Left forelimb (tissue), 1 donor: ENCODE results near the gene CCL4L2.
"Not testable (repeated sequence)": the region's sequence is repeated elsewhere in the genome, so short reads cannot be mapped to it uniquely, and the experiment has no call there.

Source experiments
- DNase-seq: peaks from one replicate; pipeline ENCODE4 v3.0.0-alpha.2; 2018; ENCODE audit warnings: low spot score

CCL4L2 gene

DNA sequence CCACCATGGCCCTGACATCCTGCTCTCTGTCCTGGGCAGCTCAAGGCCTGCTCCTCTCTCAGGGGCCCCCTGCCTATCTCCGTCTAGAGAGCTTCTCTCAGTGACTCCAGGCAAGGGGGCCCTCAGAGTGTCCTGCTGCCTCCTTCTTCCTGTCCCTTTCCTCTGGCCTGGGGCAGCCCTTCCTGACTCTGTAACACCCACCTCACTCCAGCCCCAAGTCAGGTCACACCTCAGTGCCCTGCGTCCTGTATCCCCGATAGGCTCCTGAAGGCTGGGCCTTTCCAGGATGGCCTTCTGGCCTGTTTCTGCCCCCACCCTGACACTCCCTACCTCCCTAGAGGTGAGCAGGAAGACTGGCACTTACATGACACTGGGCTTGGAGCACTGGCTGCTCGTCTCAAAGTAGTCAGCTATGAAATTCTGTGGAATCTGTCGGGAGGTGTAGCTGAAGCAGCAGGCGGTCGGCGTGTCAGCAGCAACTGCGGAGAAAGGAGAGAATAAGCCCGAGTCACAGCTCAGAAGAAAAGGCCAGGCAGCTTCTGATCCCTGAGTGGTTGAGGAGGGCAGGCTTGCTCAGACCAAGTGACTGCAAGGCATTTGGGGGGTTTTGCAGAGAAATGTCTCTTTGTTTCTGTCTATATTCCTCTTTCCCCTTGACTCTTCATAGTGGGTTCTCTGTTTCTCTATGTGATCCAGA lies 15.3 kb upstream of the CCL4L2 start:
- no peak for DNase-seq

DNA sequence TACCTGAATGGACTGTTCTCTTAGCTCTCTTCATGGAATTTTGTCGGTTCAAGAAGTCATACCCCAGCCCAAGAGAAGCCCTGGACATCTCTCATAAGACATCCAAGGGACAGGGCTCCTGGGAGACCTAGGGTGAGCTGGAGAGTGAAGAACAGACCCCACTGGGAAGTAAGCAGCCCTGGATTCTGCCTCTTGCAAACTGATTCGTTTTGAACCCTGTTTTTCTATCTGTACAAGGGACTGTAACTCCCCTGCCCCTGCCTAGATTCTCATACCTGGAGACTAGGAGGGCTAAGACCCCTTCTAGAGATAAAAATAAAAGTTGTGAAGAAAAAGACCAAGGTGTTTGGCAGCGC lies 14.8 kb upstream of the CCL4L2 start:
- DNase-seq, result no peak

DNA sequence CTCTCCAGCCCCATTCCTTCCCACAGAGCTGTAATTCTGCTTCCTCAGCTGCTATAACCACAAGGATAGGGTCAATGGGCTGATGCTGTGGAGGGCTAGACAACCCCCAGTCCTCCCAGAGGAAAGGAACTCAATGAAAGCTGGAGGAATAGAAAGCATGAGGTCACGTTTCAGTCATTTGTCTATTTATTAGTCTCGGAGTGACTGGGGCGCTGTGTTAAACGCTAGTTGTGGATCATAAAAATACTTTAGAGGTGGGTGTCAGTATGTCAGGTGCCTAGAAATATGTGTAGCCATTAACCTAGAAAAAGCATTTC lies 13.5 kb upstream of the CCL4L2 start:
- no peak for DNase-seq

DNA sequence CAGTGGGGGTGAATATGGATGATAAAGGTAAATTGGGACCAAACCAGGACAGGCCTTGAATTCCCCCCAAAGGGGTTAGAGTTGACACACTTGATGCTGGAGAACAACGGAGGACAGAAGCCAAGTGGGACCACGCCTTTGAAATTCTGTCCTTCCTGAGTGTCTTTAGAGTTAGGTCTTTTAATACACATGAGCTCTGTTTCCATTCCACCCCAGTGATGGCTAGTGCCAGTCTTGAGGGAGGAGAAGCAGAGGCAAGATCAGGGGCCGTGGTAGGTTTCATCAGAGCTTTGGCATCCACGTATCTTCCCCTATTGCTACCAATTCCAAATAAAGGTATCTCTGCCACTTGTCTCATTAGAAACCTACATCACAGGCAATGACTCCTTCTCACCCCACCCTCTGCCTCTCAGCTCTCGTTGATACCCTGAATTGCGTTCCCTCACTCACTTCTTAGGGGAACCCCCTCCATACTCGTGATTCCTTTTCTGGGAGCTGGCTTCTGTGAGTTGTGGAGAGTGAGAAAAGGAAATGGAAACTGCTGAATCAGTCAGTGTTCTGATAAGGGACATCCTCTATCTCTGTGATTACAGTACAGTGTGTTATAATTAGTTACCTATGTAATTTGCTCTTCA lies 11.9 kb upstream of the CCL4L2 start:
- DNase-seq, result no peak

DNA sequence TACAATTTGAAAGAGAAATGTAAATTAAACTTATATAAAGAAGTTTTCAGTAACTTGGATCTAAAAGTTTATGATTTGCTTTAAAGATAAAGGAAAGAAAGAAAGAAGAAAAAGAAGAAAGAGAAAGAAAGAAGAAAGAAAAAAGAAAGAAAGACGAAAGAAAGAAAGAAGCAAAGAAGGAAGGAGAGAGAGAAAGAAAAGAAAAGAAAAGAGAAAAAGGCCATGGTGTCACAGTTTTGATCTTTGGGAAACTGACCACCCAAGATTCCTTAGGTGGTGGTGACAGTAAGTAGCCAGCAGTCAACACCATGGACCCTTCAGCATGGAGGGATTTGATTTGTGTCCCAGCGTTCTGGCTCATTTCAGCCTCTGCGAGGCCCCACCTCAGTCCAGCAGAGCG lies 9.8 kb upstream of the CCL4L2 start:
- not testable (repeated sequence) for DNase-seq

DNA sequence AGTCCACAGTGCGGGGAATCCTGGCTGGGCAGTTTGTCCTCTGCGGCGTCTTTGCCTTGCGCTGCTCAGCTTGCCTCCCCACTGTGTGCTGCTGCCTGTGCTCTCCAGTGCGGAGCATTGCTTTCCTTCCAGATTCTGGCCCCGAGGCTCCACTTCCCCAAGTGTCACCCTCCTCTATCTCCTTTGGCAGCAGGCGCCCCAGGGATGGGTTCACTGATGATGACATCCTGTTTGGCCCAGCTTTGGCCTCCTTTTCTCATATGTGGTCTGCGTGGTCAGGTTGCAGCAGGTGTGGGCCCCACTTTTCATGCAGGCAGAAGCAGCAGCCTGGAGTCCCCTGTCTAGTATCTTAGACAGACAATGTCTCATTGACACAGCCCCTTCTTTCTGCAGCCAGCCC lies 9.4 kb upstream of the CCL4L2 start:
- not testable (repeated sequence) for DNase-seq

DNA sequence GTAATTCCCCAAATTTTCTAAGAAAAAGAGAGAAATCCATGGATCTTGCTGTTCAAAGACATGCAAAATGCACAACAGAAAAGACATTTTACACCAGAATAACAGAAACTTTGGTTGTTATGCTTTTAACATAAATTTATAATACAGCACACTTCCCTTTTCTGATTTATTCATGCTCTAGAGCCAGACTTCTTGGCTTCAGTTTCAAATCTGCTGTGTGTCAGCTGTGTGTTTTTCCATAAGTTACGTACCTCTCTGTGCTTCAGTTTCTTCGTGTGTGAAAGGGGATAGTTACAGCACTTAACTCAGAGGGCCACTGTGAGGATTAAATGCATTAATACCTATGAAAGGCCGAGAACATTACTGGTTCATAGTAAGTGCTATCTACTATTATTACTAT lies 7.5 kb upstream of the CCL4L2 start:
- no peak for DNase-seq

DNA sequence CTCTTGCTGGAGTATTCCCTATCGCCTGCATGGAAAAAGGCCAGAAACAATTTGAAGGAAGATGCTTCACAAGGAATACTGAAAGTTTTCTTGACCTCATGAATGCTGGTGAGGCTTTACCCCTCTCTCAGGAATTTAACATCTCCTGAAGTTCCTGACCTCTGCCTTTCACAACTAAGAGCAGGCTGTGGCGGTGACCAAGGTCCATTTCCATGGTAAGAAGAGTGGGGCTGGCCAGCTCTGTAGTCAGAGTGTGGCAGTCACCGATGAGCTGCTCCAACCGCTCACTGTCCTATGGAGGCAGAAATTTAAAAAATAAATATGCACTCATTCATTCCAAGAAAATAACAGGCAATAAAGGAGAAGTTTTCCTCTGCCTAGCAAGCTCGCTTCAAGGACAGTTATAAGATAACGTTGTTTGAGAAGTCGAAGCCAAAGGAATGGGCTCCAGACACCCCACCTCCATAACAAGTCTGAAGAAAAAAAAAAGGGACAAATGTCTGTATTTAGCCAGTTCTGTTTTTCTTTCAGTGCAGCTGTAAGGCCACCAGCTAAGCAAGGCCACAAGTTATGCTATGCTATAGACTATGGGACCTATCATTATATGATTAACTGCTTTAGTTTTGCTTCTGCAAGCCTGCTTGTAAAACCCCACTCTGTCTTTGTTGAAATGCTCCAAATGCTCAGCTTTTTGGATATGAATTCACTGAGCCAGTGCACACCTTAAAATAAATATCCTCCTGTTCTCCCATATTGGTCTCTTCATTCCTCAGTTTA lies 6.0 kb upstream of the CCL4L2 start:
- no peak for DNase-seq

DNA sequence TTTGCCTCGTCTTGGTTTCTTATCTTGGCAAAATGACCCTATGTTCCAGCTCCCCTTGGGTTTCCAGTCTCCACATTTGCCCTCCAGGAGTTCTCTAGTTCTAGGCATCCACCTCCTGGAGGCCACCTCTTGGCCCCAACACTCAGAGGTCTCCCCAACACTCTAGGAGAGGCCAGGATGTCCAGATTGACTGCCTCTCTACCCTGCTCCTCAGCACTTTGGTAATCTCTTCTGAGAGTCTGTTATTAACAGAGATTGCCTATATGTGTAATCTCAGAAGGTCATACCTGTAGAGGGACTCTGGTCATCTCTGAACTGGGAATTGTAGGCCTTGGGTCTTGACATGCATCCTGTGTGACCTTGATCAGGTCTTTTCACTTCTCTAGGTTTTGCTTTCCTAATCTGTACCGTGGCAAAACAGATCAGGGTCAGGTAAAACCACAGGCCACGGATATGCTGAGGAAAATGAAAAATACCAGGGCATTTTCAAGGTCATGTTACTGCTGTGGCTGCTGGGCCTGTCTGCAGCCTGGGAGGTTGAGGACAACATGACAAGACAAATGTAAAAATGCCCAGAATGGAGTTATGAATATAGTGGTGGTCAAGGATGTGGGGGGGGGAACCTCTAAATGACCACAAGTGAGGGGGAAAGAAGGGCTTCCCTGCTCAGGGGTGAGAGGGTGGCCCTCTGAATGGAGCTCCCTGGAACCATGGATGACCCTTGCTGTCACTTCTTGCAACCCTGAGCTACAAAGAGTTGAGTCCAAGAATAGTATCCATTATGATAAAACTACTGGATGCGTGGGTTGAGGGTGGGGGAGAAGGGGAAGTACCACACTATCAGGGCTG lies 5.0 kb upstream of the CCL4L2 start:
- no peak for DNase-seq

DNA sequence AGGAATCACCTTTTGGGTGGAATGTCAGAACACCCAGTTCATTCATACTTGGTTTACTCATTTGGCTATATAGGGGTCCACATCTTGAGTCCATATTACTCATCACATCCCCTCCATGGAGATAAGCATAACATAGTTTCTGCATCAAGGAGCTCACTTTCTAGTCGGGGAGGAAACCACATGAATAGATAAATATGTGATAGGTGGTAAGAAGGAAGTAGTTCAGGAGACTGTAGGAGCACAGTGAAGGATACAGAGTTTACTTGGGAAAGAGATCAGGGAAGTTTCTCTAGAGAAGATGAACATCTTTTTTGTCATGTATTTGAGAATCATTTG lies 4.4 kb upstream of the CCL4L2 start:
- DNase-seq, result not testable (repeated sequence)

DNA sequence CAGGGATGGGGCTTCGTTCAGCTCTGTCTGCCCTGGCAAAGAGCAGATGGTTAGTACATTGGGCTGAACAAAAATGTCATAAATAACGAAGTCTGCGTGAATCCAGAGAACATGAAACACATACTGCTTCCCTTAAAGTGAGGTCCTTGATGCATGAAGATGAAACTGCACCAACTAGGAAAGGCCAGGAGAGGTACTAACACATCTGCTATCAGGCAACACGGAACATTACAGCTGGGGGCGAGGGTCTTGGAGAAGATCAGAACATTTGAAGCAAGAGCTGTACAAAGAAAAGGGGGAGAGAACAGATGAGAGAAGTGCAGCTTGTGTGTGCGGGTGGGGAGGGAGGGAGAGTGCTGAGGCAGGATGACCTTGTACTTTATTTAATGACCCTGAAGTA lies 3.5 kb upstream of the CCL4L2 start:
- DNase-seq, result not testable (repeated sequence)

DNA sequence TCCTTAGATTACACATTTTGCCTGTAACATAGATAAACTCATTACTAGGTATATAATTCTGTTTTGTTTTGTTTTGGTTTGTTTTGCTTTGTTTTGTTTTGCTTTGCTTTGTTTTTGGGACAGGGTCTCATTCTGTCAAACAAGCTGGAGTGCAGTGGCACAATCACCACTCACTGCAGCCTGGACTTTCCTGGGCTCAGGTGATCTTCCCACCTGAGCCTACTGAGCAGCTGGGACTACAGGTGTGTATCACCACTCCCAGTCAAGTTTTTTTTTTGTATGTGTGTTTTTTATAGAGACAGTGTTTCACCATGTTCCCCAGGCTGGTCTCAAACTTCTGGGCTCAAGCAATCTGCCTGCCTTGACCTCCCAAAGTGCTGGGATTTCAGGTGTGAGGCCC lies 1.3 kb upstream of the CCL4L2 start:
- no peak for DNase-seq

DNA sequence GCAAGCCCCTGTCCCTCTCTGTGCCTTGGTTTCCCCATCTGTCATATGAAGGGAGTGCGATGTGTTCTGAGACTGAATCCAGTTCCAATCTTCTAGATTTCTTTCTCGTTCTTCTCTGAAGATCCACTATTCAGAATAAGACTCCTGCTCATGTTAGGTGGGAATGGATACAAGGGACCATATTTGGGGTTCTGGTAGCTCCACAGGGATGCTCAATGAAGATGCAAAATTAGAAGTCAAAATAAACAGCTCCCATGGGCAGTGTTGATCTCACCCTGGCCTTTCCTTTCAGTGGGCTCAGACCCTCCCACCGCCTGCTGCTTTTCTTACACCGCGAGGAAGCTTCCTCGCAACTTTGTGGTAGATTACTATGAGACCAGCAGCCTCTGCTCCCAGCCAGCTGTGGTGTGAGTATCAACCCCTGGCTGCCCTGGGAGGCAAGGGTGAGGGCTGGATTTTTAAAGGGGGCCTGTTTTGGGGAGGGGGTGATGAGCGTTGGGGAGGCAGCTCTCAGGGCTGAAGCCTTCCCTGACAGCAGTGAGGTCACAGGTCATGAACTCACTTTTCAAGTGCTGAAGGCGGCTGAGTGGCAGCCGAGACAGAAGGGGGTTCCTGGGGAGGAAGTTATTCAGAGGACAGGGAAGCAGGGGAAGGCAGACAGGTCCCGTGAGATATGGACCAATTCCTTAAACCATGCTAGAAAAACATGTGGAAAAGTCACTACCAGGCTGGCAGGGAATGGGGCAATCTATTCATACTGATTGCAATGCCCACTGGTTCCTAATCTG lies 815 bp downstream of the CCL4L2 start:
- DNase-seq, result not testable (repeated sequence)

DNA sequence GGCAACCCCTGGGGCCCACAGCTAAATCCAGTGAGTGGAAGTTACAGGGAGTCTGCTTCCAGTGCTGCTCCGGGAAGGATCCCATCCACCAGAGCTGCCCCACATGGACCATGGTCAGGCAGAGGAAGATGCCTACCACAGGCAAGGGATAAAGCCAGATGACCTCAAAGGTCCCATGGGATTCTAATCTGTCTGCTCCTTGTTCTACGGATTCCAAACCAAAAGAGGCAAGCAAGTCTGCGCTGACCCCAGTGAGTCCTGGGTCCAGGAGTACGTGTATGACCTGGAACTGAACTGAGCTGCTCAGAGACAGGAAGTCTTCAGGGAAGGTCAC lies 1.4 kb downstream of the CCL4L2 start:
- no peak for DNase-seq

DNA sequence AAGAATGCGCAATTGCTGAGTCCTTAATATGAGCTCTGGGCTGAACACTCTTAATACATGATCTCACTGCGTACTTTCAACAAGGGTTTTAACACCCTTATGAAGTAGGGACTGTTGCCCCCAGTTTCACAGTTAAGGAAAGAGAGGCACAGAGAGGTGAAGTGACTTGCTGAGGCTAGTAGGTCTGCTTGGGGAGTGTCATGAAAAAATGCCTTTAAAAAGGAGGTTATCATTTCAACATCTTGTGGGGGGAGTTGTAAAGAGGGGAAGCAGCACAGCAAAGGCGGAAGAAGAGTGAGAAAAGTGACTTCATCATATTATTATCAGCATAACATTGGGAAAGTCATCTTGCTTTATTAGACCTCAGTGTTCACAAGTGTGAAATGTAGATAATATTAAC lies 2.1 kb downstream of the CCL4L2 start:
- DNase-seq, result no peak

DNA sequence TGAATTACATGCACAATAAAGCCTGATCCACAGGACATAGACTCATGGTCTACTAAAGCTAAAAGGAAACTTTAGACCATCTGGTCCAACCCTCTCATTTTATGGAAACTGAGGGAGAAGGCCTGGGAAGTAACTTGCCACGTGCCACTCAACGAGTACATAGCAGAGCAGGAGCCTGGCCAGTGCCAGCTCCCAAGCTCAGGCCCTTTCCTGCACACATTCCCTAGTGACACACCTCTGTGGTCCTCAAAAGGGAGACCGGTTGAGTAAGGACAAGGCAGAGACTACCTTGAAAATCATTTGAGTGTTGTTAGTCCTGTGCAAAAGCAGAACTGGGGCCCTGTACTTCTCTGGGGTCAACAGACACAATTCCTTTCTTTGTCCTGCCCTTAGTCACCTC lies 2.8 kb downstream of the CCL4L2 start:
- DNase-seq, result no peak

DNA sequence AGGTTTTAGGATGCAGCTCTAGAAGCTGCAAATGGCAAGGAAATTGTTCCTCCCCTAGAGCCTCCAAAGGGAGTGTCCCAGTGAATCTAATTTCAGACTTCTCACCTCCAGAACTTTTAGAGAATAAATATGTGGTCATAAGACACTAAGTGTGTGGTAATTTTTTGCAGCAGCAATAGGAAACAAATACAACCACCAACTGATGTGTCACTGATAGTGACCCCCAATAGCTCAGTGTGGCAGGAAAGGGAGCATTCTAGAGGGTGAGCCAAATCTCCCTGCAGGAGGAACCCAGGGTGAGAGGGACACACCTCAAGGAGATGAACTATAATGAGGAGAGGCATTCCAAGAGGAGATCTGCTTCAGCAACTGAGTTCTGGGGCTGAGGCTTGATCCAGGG lies 4.1 kb downstream of the CCL4L2 start:
- DNase-seq, result no peak

DNA sequence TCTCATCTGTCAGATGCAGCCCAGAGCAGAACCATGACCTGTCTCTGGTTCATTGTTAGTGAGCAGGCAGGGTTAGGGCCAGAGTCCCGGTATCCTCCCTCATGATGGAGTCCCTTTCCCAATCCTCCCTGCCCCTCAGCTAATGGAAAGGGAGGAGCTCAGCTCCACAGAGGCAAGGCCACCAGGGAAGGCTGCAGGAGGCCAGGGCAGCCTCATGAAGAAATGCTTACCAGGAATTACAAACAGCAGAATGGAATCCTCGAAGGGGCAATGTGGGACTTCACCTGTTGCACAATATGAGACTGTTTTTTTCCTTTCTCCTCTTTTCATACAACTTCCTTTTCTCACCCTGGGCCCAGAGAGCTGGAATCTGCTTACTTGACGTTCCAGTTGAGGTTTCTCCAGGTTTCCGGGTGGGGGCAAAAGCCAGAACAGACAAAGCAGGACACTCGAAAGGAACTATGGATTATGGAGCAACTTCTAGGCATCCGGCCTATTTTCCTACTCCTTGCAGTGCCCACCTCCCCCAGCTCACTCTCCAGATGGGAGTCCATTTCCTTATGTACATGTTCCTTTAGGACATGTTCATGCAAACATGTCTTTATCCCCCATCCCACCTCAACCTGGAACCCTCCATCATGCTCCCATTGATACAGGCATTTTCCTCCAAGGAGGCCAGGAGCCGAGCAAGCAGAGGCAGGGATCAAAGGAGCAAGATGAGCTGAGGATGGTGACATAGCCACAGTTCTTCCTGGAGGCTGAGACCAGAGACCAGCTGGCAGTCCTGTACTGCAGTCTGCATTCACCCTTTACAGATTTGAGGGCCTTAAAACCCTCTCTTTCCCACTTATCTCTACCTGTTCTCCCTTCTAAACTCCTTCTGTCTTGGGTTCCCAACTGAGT lies 4.8 kb downstream of the CCL4L2 start:
- DNase-seq, result not testable (repeated sequence)

DNA sequence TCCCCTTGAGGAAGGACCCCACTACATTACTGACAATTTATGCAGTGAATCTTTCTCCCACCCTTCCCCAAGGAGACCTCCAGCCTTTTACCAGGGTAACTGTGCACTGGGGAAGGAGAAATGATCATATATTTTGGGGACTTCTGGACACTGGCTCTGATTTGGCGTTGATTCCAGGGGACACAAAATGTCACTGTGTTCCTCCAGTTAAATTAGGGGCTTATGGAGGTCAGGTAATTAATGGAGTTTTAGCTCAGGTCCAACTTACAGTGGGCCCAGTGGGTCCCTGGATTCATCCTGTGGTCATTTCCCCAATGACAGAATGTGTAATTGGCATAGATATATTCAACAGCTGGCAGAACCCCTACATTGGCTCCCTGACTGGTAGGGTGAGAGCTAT lies 8.7 kb downstream of the CCL4L2 start:
- not testable (repeated sequence) for DNase-seq

DNA sequence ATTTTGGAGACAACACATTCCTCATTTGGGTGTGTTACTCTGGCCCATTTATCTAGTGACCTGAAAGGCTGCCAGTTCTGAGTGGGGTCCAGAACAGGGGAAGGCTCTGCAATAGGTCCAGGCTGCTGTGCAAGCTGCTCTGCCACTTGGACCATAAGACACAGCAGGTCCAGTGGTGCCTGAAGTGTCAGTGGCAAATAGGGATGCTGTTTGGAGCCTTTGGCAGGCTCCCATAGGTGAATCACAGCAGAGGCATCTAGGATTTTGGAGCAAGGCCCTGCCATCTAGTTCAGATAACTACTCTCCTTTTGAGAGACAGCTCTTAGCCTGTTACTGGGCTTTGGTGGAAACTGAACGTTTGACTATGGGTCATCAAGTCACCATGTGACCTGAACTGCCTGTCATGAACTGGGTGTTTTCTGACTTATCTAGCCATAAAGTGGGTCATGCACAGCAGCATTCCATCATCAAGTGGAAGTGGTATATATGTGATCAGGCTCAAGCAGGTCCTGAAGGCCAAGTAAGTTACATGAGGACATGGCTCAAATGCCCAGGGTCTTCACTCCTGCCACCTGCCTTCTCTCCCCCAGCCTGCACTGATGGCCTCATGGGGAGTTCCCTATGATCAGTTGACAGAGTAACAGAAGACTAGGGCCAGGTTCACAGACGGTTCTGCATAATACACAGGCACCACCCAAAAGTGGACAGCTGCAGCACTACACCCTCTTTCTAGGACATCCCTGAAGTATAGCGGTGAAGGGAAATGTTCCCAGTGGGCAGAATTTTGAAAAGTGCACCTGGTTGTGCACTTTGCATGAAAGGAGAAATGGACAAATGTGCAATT lies 10.1 kb downstream of the CCL4L2 start:
- not testable (repeated sequence) for DNase-seq
